NOMO-1 (cell line): Measurements from ENCODE around the gene UBE2E1.

Experiments used
- DNase-seq, 2 experiments: peaks; one replicate each; lab custom pipeline; 2025; ENCODE audit not compliant: unreplicated experiment in 2 of 2; lab: John Stamatoyannopoulos, UW

The UBE2E1 gene

GRCh38 chr3:23817508-23818223, 11.9 kb downstream of the UBE2E1 start:
- no peak for DNase-seq

DNA sequence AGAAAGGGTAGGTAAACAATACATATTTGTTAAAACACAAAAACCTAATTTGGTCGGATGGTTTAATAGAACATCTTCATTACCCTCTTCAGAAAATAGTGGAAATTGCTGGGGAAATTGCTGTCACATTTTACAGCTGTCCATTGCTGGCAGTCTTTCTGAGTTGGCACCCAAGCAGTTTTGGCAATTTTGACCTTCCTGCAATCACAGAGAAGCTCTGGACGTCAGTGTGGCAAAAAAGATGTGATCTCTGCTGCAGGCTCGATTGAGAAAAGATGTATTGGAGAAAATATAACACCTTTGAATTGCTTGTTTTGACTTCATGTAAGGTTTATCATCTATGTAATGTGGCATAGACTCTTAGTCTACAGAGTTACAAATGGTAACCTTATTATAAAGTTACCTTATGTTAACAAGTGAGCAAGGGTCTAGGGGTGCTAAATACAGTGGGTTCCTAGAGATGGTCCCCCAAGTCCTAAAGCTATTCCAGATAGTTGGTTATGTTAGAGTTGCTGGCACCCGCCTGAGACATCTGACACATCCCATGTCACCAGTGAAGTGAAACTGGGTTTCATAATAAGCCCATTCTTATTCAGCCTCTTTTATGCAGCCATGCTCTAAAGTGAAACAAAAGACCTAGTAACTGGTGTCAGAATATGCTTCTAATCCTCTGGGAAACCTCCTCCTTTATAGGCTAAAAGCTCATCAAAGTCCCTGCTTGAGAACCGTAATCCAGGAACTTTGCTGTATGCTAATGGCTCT, 14.0 kb downstream of the UBE2E1 start:
- peak in 1 of 2 experiments; percentile 23 for DNase-seq

DNA sequence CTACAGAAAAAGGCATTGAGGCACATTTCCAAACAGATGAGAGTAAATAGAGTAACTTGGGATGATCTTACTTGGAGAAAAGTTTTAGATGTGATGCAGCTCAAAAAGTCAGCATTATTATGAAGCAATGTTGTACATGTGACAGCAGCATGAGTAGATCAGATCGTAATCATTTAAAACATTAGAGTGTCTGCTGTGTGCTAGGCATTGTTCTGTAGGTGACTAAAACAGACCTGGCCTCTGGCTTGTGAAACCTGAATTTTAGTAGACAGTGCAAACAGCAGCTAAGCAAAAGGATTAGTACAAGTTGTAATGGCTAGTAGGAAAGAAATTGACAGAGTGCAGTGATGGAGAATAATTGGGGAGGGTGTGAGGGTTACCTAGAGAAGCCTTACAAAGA, 15.1 kb downstream of the UBE2E1 start:
- DNase-seq = no peak

- no peak for DNase-seq
These were observed 16.1 kb downstream of the UBE2E1 start for GRCh38 chr3:23821858-23822257.

- DNase-seq = no peak
These were observed 16.8 kb downstream of the UBE2E1 start for GRCh38 chr3:23822559-23822958.

GRCh38 chr3:23823620-23824019, 17.9 kb downstream of the UBE2E1 start:
- no peak for DNase-seq

DNA sequence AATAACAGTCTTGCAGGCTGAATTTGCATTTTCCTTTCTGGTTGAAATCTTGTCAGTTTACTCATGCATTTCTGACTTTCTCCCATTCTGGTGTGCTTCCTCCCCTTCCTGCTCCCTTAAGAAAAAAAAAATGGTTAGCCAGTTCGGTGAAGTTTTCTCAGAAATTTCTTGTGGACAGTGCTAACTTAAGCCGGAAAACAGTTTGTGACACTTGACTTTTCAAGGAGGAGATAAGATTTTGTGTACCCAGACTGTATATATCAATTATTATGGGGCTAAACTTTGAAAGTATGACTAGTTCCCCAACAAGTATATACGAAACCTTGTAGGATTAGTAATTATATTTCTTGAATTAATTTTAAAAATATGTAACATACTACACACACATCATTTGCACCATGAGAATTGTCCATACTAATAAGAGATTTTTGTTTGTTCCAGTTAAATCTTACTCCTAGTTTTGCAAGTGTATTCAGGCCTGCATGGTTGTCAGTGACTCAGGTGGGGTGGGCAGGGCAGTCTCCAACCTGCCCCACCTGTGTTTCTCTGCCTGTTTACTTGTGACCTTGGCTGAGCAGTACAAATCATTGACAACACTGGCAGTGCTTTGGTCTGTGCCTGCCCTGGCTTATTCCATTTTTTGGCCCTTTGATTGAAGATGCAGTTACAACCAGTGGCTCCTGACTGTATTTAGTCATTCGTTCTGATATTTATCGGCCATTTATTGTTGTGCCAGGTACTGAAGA, 19.1 kb downstream of the UBE2E1 start:
- no peak for DNase-seq

- DNase-seq = no peak
These were observed 20.0 kb downstream of the UBE2E1 start for GRCh38 chr3:23825802-23826201.

GRCh38 chr3:23826382-23827064, 20.8 kb downstream of the UBE2E1 start:
- DNase-seq = no peak

DNA sequence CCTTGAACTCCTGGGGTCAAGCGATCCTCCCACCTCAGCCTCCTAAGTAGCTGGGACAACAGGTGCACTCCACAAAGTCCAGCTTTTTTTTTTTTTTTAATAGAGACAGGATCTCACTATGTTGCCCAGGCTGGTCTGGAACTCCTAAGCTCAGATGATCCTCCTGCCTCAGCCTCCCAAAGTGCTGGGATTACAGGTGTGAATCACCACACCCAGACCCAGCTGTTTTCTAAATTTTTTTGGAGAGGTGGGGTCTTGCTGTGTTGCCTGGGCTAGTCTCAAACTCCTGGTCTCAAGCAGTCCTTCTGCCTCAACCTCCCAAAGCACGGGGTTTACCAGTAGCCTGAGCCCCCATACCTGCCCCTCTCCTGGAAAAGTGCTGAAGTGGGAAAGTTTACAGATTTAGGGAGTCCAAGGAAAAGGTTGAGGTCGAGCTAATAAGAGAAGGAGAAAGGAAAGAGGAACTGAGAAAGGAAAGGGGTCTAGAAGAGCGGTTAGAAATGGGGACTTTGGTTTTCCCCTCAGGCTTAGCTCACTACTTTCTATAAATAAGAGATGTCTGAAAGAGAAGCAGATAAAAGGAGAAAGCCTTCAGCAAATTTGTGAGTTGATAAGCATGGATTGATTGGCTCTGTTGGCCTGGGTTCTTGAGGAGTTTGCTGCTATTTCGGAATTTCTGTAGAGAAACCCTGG, 23.6 kb downstream of the UBE2E1 start:
- peak; percentile 21 to 74 for DNase-seq

DNA sequence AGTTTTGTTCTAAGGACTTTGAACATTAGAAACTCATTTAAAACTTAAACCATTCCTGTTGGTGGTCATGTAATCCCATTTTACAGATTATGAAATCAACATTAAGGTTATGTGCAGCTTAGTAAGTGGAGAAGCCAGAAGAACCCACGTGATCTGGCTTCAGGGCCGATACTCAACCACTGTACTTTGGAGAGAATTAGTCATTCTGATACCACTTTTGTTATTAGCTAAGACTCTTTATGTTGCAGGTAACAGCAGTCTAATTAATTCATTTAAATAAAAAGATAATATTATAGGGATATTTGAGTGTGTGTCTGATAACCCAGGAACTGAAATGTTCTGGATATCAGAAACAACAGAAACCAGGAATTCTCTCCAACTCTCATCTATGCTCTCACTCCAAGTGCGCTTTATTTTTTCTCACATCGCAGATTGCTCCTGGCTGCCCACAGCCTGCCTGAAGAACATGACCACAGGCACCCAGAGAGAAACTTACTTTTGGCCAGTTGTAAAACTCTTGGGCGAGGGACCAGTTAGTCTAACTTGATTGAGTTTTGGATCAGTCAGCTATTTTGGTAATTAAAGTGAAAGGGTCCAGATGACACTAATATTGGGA, 25.2 kb downstream of the UBE2E1 start:
- DNase-seq = no peak

DNA sequence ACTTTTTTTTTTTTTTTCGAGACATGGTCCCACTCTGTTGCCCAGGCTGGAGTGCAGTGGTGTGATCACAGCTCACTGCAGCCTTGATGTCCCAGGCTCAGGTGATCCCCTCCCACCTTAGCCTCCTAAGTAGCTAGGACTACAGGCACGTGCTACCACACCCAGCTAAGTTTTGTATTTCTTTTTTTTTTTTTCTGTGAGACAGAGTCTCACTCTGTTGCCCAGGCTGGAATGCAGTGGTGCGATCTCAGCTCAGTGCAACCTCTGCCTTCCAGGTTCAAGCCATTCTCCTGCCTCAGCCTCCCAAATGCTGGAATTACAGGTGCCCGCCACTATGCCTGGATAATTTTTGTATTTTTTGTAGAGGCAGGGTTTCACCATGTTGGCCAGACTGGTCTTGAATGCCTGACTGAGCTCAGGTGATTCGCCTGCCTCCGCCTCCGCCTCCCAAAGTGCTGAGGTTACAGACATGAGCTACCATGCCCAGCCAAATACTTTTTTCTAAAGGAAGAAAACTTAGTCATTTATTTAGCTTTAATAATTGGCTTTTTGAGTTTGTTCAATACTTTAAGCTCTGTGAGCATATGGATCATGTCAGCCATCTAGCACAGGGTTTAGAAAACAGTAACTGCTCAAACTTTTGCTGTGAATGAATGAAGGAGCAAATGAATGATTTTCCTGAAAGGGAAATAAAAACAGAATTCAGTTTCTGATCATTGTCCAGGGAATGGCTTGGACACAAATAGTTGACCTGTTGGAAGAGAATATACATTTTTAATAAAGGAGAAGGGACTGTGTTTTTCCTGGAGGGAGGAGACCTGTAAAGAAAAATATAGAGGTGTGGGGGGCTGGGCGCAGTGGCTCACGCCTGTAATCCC, 26.0 kb downstream of the UBE2E1 start:
- no peak for DNase-seq

- no peak for DNase-seq
These were observed 26.8 kb downstream of the UBE2E1 start for GRCh38 chr3:23832523-23832922.

DNA sequence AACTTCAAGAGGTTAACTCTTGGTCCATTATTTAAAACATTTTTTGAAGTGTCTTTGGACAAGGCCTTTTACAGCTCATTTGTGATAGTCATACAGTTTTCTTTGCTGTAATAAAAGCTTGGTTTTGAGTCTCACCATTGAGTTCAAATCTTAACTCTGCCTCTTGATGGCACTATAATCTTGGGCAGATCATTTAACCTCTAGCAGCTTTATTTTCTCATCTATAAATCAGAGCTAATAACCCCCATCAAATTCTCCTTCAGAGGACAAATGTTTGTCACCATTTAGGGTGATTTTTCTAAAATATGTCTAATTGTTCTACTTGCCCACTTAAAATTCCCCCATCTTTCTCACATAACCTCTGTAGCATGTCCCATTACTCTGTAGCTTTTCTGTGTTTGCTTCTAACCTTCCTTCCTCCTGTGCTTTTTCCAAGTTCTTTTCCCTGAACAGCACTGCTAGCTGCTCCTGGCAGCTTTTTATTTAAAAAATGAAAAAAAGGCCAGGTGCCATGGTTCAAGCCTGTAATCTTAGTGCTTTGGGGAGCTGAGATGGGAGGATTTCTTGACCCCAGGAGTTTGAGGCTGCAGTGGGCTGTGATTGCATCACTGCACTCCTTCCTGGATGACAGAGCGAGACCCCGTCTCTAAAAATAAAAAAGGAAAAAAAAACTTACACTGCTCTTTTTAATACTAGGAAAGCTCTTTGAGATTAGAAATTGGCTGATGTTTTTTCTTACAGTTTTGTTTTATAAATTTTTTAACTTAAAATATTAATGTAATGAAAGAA, 28.5 kb downstream of the UBE2E1 start:
- peak in 1 of 2 experiments; percentile 49 for DNase-seq

DNA sequence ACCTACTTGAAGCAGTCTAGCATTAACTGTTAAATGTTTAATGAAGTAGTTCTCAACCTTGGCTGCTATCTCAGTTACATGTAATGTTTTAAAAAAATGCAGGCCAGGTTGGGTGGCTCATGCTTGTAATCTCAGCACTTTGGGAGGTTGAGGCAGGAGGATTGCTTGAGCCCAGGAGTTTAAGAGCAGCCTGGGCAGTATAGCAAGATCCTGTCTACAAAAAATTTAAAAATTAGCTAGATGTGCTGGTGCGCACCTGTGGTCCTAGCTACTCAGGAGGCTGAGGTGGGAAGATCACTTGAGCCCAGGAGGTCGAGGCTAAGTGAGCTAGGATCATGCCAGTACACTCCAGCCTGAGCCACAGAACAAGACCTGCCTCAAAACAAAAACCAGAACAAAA, 29.3 kb downstream of the UBE2E1 start:
- no peak for DNase-seq

- no peak for DNase-seq
These were observed 30.0 kb downstream of the UBE2E1 start for GRCh38 chr3:23835802-23836201.

- peak in 1 of 2 experiments; percentile 38 for DNase-seq
These were observed 30.9 kb downstream of the UBE2E1 start for GRCh38 chr3:23836536-23837230.

DNA sequence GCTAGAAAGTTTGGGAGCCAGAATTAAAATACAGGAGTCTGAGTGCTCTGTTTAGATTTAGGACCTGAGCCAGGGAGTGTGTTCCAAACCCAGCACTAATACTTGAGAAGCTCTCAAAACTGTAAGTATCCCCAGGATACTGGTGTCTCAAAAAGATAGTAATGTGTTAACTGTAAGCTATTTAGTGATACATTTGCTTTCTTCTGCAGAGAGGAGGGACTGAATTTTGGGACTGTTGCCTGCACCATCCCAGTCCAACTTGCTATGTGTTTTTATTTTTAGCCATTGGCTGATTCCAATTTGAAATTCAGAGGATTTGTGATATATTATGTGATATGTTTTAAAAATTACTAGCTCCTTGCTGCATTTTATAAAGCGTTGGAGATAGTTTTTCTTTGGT, 31.5 kb downstream of the UBE2E1 start:
- no peak for DNase-seq
